HG03342 (cell line): Measurements from ENCODE around the gene AVEN.
"Not testable (repeated sequence)": the region's sequence is repeated elsewhere in the genome, so short reads cannot be mapped to it uniquely, and the experiment has no call there.

Experiments used
- ATAC-seq: cut with Tn5 transposase; IDR thresholded peaks from one replicate; pipeline ENCODE4 v1.9.1; 2021; ENCODE audit warnings: mild to moderate bottlenecking, moderate library complexity; ENCODE audit not compliant: unreplicated experiment

The AVEN gene, protein sequence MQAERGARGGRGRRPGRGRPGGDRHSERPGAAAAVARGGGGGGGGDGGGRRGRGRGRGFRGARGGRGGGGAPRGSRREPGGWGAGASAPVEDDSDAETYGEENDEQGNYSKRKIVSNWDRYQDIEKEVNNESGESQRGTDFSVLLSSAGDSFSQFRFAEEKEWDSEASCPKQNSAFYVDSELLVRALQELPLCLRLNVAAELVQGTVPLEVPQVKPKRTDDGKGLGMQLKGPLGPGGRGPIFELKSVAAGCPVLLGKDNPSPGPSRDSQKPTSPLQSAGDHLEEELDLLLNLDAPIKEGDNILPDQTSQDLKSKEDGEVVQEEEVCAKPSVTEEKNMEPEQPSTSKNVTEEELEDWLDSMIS

DNA sequence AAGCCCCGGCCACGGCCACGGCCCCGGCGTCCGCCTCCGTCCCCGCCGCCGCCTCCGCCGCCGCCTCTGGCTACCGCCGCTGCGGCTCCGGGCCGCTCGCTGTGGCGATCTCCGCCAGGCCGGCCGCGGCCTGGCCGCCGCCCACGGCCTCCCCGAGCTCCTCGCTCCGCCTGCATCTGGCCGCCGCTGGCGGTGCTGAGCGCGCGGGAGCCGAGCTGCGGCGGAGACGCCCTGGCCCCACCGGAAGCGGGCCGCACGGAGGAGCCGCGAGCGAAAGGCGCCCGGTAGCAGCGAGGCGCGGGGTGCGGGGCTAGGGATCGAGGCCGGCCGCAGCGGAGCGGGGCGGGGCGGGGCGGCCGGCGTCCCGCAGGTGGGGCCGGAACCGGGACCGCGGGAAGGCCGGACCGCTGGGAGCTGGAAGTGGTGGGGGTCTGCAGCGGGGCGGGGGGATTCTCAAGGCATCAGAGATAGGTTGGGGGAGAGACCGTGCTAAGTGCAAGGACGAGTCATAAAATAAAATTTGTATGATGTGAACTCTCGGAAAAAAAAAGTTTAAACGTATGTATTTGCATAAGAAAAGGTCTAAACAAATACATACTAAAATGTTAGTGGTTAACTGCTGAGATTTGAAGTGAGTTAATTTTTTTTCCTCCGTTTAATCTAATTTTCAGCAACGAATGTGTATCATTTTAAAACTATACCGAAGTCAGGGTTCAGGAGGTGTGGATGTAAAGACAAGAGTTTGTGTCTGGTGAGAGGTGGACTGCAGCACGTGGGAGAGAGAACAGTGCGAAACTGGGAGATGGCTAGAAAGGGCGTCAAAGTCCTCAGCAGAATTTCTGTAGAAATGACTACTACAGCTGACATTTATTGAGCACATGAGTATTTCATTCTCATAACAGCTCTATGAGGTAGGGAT, at the start of gene AVEN:
Gene AVEN, minus strand, starts transcription at position 334 of the 919 bp plus-strand sequence. Its CDS starts 158 bp downstream, at position 176.
- ATAC-seq, result peak; percentile 38

DNA sequence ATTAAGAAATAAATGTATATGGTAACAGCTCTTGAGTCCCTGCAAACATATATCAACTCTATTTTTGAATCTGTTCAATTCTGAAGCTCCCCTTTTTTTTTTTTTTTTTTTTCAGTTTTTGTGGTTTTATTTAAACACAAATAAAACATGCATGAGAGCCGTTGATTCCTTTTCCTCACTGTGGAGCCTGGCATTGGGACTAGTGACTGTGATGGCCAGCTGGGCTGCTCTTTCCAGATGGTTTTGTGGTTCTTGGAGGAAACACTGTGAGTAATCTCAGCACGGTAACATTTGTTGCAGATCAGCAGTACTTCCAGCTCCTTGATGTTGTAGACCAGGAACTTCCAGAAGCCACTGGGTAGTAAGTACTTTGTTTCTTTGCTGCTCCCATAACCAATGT, 46.7 kb upstream of the AVEN start:
- ATAC-seq, result no peak

DNA sequence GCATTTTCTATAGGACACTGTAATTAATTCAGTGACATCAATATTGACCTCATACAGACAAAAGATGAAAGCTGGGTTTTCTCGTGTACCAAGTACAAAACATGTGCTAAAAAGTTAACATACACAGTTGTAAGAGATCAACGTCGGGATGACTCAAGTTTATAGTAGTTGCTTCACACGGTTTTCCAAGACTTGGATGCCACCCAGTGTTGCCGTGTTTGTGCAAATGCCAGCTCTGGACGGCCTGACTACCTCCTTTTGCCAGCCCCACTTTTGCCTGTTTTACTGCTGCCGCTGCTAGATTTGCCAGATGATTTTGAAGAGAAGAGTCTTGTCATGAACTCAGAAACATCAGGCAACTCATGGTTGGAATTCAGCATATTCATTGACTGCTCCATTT, 45.1 kb upstream of the AVEN start:
- no peak for ATAC-seq

DNA sequence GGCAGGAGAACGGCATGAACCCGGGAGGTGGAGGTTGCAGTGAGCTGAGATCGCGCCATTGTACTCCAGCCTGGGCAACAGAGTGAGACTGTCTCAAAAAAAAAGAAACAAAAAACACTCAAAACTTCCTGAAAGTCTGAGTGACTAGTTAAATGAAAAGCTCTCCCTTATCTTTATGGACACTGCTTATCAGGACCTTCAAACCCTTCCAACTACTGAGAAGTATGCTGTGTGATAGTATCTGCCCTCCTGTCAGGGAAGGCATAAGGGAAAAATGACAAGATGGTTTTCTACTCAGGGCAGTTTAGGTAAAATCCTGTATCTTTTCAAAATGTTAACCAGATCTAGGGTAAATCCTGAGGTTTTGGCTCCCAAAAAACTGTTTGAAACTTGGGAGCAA, 40.9 kb upstream of the AVEN start:
- ATAC-seq, result no peak

DNA sequence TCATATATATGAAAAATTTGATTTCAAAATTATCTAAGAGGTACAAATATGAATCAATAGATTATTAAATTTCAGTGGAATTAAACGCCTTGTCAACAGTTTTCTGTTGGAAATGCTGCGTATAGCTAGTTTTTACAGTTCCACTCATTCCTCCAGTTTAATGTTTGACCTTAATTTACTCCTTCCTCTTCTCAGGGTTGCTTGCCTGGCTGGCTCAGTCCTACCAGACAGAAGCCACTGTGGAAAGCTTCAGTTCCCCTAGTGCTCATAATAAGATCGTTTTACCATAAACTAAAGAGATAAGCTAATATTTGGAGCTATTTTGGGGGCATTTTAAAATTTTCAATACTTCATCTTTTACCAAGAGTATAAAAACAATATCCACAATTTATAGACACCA, 39.9 kb upstream of the AVEN start:
- no peak for ATAC-seq

DNA sequence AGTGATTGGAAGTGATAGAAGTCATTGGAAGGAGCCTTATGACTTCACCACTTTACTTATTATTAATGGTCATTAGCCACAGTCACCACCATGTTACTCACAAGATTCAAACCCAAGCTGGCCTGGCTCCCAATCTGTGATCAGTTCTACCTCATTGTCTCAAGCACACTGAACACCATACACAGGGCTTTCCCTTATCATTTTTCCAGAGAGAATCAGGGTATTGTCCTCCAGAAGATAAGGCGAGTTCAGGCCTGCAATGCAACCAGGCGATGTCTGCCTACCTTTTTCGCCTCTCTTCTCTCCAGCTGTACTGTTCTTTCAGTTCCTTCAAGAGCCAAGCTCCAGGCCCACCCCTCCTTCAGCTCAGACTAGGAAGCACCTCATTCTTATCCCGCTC, 37.8 kb upstream of the AVEN start:
- no peak for ATAC-seq

DNA sequence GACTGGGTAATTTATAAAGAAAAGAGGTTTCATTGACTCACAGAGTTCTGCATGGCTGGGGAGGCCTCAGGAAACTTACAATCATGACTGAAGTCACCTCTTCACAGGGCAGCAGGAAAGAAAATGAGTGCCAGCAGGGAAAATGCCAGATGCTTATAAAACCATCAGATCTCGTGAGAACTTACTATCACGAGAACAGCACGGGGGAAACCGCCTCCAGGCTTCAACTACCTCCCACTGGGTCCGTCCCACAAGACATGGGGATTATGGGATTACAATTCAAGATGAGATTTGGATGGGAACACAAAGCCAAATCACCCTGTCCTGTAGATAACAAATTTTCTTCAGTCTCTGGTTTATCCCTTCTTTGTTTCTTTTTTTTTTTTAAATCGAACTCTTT, 31.0 kb upstream of the AVEN start:
- ATAC-seq, result no peak

DNA sequence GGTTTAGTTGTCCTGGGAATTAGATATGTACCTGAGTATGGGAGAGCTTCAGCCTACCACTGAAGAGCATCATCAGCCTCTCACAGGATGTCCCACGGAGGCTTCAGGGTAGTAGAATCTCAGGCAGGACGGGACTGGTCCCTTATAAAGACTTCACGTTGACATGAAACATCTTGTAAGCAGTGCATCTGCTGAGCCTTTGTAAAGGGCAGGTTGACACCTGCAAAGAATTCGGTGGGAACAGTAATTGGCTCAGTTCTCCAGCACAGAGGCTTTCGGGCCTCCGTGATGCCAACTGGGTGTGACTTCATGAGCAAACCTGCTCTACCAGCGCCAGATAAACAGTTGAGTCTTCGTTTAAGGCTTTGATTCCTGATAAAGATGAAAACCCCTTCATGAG, 26.9 kb upstream of the AVEN start:
- no peak for ATAC-seq

DNA sequence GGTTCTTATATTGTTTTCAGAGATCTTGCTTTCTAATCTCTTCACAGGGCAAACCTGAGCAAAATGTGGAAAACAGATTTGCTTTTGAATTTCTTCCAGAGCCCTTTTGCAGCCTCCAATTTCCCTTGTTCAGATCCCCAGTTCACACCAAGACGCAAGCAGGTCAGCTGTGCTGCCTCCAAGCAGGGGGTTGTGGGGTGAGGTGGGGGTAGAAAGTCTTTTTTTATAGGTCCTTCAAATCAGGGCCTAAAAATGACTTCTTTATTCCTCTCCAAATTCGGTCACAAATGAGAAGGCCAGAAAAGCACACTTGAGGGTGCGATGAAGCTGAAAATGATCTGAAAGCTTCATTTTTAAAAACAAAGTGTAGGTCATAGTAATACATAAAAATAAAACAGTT, 26.3 kb upstream of the AVEN start:
- no peak for ATAC-seq

DNA sequence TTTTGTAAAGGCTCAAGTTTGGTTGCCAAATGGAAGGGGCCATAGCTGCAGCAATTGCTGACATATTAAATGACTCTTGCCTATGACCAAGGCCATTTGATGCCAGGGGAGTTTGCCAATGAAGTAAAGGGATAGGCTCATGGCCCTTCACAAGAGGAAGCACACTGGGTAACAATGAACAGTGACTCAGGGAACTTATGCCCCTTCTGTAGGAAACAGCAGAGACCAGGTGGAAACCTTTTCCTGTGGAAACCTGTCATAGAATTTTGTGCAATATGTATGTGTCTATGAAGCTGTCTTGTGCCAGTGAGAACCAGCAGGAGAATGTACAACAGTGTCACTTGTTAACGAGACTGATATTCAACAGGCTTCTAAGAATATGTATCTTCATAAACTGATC, 25.4 kb upstream of the AVEN start:
- ATAC-seq, result no peak

DNA sequence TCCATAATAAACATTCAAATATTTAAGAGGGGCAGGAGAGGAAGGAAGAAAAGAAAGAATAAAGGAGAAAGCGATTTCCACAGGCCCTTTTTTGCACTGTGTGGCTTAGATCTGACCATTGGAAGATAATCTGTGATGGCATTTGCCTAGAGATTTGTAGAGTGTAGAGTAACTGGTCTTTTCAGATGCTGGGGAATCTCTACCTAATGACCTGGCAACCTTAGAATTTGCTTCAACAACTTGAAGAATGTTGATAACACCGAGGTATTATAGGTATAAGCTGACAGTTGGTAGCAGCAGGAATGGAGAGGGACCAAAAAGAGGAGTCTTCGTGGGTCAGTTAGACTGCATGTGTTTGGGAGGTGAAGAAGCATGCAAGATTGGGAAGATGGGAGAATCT, 20.9 kb upstream of the AVEN start:
- no peak for ATAC-seq

DNA sequence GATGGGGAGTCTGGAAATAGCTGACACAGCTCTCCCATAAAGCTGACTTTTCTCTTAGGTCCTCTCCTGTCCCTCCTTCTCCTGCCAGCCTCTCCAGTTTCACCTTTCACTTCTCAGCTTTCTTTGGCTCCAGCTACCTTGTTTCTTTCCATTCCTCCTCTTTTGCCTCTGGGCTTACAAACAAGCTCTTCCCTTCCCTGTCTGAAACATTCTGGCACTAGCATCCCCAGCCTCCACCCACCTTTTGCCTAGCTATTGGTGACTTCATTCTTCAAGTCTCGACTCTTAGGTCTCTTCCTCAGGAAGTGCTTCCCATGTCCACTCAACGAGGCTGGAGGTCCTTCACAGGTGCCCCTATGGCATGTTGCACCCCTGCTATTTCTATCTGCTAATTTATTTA, 20.5 kb upstream of the AVEN start:
- no peak for ATAC-seq

DNA sequence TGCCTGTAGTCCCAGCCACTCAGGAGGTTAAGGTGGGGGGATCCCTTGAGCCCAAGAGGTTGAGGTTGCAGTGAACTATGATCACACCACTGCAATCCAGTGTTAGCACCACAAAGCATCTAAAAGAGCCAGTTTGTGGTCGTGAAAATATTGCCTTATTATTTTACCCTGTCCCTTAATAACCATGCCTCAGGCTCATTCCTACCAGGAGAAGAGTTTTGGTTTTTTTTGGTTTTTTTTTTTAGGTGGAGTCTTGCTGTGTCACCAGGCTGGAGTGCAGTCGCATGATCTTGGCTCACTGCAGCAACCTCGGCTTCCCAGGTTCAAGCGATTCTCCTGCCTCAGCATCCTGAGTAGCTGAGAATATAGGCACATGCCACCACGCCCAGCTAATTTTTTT, 17.9 kb upstream of the AVEN start:
- no peak for ATAC-seq

DNA sequence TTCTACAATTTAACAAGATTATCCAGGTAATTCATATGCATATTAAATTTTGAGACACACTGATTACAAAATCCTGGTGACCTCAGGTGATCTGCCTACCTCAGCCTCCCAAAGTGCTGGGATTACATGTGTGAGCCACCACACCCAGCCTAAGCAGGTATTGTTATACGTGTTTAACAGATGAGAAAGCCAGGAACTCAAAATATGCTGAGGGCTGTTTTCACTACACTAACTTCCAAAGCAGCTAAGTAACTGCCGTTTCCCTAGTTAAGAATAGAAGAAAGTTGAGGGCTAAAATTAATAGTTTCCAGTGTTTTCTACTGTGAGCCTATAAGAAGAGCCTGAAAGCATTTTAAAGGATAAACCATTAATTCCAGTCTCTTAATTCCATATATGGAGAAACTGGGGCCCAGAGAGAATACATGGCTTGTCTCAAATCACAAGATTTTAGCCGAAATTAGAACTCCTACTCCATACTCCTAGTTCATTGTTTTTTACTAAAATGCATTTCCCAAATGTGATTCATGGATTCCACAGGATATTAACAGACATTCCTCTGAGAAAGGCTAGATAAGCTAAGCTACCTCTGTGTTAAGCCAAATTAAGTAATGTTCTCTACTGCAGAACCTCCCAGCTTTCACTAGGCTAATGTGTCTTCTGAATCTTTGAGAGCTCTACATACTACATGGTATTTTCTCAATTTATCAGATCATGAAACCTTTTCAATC, 17.0 kb upstream of the AVEN start:
- ATAC-seq, result no peak

DNA sequence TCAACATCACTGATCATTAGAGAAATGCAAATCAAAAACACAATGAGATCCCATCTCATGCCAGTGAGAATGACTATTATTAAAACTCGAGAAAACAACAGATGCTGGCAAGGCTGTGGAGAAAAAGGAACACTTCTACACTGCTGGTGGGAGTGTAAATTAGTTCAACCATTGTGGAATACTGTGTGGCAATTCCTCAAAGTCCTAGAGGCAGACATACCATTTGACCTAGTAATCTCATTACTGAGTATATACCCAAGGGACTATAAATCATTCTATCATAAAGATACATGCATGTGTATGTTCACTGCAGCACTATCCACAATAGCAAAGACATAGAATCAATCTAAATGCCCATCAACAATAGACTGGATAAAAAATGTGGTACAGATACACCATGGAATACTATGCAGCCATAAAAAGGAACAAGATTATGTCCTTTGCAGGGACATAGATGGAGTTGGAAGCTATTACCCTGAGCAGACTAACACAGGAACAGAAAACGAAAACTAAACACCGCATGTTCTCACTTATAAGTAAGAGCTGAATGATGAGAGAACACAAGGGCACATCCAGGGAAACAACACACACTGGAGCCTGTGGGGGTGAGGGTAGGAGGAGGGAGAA, 15.2 kb upstream of the AVEN start:
- ATAC-seq, result no peak

DNA sequence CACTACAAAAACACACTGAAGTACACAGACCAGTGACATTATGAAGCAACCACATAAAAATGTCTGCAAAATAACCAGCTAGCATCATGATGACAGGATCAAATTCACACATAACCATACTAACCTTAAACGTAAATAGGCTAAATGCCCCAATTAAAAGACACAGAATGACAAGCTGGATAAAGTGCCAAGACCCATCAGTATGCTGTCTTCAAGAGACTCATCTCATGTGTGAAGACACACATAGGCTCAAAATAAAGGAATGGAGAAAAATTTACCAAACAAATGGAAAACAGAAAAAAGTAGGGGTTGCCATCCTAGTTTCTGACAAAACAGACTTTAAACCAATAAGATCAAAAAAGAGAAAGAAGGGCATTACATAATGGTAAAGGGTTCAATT, 11.4 kb upstream of the AVEN start:
- ATAC-seq, result not testable (repeated sequence)

DNA sequence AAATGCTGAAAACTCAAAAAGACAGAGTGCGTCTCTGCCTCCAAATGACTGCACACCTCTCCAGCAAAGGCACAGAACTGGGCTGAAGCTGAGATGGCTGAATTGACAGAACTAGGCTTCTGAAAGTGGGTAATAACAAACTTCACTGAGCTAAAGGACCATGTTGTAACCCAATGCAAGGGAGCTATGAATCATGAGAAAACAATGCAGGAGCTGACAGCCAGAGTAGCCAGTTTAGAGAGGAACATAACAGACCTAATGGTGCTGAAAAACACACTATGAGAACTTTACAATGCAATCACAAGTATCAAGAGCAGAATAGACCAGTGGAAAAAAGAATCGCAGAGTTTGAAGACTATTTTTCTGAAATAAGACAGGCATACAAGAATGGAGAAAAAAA, 10.1 kb upstream of the AVEN start:
- ATAC-seq, result no peak

DNA sequence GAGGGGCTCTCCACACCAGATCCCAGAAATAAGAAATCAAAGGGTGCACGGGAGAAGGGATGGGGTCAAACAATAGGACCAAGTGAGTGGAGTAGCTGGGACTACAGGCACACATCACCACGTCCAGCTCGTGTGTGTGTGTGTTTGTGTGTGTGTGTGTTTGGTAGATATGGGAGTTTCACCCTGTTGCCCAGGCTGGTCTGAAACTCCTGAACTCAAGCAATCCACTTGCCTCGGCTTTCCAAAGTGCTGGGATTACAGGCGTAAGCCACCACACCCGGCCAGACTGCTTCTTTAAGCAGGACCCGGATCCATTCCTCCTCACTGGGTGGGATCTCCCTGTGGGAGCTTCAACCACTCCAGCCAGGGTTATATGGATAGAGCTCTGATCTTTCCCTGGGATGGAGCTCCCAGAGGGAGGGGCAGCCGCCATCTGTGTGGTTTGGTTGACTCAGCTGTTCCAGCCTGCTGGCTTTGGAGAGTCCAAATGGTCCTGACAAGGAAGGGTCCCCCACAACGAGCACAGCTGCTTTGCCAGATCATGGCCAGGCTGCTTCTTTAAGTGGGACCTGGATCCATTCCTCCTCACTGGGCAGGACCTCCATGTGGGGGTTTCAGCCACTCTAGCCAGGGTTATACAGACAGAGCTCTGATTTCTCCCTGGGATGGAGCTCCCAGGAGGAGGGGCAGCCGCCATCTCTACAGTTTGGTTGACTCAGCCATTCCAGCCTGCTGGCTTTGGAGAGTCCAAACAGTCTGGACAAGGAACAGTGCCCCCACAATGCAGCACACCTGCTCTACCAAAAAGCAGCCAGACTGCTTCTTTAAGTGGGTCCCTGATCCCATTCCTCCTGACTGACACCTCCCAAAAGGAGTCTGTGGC, 9.1 kb upstream of the AVEN start:
- no peak for ATAC-seq

DNA sequence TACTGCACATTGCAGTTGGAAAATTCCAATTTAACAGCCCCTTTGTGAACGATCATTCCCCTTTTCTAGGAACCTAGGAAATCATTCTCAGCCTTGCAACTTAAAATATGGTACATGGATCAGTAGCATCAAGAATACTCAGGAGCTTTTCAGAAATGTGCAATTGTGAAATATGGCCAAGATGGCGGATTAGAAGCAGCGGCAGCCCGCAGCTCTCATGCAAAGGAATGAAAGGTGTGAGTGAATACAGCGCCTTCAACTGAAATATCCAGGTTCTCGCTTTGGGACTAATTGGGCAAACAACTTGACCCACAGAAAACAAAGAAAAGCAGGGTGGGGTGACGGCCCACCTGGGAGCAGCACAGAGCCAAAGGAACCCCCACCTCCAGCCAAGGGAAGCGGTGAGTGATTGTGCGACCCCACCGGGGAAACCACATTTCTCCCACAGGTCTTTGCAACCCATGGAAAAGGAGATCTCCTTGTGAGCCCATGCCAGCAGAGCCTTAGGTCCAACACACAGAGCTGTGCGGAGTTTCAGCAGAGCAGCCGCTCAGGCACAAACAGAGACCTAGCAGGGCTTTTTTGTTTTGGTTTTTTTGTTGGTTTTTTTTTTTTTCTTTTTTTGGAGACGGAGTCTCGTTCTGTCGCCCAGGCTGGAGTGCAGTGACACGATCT, 7.6 kb upstream of the AVEN start:
- ATAC-seq, result no peak

DNA sequence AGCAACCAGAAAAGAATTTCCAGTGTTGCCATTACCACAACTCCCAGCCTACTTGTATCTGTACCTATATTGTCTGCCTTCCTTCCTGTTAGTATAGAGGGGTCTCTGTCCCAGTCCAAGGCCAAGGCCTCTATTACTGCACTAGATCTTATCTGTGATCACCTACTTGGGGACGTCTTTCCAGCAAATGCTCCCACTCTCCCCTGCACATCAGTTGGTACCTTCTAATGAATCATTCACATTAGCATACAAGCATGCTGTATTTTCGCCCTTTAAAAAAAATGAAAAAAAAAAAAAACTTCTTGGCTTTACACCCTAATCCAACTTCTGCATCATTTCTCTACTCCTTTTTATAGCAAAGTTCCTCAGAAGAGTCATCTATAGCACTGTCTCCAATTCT, 4.8 kb upstream of the AVEN start:
- no peak for ATAC-seq
